ENCODE data around the gene ADTRP.

ADTRP gene

DNA sequence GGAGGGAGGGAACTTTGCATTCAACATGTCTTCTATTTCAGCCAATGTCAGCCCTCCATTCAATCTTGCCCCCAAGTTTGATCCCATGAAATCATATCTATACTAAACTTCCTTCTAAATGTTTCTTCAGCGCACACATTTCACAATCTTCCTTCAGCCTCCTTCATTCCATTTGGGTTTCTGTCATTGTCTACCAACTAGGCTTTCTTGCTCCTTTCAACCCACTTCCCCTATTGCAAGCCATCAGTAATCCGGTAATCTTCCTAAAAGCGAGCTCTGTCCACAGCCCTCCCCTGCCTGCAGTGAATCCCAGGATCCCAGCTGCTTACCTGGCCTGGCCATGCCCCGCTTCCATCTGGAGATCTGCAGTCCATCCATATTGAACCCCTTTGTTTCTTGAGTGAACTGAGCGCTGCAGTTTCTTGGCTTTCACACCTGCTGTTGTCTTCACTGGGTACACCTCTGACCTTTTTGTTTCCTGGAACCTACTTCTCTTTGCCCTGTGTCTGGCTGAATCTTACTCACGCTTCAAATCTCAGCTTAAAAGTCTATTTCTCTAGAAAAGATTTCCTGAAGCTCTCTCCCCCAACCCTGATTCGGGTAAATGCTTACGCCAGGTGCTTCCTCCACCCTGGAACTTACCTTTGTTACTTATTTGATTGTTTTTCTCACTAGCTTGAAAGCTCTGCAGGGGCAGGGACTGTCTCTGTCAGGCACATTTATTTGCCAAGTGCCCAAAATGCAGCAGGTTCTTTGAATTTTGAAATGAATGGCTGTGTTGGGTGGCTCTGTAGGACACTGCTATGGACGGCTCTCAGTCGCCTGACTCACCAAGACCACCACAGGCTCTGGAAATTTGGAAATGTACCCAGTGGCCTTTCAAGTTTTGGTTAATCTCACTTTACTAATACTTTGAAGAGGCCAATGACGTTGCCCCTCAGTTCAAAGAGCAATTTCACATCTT is 50.3 kb downstream of the ADTRP start:
- in situ Hi-C loops (cut with MboI; ENCODE audit: low sequenced_read_pairs) = no loop called here

DNA sequence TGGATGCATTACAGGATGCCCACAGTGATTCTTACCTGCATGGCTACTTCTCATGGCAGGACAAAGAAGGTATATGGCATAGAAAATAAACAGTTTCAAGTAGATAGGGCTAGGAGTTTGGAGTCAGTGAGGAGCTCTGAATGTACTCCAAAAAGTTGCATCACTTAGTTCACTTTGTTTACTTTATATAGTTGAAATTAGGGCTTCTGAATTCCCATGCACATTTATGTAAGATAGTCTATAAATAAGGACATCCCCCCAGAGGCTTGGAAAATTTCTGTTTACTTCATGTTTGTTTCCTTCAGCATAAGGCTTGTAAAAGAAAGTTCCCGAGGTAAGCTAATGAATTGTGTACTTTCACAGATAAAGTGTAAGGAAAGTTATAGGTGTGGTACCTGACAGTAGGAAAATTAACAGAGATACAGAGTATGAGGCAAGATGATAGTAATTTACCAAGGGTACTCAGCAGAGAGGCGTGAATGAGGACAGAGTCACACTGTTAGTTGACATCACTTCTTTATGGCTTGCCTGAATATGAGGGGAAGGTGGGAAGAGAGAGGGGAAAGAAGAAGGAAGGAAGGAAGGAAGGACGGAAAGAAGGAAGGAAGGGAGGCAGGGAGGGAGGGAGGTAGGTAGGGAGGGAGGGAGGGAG is 51.1 kb downstream of the ADTRP start:
- in situ Hi-C loops (cut with MboI; ENCODE audit: low sequenced_read_pairs) = no loop called here

DNA sequence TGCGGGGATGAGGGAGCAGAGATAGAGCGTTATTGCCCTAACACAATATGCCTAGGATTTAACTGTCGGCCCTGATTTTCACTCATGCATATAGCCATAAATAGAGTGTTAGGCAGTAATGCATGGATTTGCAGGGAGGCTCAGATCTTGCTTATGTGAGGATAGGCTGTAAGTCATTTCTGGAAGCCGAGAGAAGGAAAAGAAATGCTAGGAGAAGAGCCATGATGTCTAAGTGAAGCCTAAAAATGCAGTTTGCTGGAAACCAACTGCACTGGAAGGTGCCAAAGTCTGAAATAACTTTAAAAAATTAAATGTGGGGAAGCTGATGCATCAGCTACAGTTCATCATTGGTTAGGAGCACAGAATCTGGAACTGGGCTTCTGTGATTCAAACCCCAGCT is 54.3 kb downstream of the ADTRP start:
- in situ Hi-C loops (cut with MboI; ENCODE audit: low sequenced_read_pairs) = no loop called here

DNA sequence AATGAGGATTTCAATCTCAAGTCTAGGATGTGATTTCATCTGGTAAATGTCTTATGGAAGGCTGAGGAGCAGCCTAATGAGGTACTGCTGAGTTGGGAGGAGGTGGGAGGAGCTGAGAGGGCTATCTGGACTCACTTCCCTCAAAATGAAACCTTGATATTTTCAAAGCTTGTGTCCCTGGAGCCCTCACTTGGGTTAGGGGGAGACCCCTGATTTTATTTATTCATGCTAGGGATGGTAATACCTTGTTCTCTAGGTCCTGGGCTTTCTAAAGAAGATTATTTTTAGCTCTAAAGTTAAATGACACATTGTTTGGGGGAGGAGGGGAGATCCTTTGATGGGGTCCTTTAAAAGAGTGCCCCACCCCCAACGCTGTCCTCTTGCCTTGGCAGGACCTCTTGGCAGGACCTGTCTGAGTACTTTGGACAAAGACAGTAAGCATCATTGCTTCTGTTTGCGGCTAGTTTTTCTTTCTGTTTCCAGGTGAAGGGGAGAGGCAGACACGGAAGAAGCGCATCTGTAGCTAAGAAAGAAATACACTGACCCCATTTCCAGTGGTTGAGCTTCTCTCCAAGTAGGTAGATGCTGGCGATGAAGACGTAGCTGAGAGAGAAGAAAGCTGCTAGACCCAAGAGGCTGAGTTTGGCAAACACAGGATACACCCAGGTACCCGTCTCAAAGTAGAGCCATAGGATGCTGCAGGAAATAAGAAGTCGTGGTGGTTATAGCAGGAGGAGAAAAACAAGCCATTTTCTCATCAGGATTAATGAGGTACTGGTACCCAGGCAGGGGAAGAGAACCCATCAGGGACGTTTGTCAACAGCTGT is 55.6 kb downstream of the ADTRP start:
- in situ Hi-C loops (cut with MboI; ENCODE audit: low sequenced_read_pairs) = no loop called here

DNA sequence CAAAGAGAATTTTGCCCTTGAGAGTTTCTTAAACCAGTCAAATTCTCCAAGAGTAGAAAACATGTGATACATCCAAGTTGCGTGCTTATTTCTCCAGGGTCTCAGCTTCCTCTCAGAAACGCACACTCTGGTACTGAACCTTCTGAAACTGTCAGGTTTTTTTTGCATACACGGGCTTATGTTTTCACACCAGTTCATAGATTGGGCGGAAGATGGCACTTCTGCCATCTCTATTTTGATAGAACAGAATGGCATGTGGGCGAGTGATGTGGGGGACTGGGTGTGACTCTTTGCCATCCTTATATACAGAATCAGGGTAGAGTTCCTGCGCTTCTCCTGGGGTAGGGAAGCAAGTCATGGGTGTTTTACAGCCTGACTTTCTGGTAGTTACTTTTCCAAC is 56.4 kb downstream of the ADTRP start:
- in situ Hi-C loops (cut with MboI; ENCODE audit: low sequenced_read_pairs) = no loop called here

DNA sequence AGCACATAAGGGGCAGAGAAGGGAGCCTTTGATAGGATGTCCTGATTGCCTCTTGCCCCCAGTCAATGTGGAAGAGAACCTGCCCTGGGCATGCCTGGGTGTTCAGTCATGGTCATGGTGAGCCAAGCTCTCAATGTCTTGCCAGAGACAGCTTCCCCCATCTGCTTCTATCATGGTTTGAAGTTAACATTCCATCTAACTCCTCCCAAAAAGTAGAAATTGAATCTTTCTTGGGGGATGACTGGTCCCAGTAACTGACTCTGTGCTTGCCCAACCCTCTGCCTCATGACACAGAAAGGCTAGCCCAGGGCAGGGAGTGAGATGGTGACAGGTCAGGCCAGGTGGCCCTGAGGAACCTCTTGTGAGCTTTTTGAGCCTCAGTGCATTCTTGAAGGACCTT is 60.1 kb downstream of the ADTRP start:
- in situ Hi-C loops (cut with MboI; ENCODE audit: low sequenced_read_pairs) = no loop called here

DNA sequence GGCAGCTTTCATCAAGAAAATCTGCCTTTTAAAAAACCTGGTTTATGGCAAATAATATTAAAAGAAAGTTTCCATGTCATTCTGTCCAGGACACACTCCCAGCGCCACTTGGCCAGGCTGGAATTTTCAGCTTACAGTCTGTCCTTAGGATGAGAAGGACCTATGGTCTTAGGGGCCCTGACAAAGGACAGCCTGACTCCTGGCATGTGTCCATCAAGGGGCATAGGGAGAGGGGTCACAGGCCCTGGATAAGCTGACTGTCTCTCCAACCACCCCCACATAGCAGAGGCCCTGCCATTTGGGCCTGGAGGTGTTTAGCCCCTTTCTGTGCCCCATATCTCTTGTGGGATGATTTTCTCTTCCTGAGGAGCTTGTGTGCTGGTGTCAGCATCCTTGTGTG is 60.6 kb downstream of the ADTRP start:
- in situ Hi-C loops (cut with MboI; ENCODE audit: low sequenced_read_pairs) = no loop called here

DNA sequence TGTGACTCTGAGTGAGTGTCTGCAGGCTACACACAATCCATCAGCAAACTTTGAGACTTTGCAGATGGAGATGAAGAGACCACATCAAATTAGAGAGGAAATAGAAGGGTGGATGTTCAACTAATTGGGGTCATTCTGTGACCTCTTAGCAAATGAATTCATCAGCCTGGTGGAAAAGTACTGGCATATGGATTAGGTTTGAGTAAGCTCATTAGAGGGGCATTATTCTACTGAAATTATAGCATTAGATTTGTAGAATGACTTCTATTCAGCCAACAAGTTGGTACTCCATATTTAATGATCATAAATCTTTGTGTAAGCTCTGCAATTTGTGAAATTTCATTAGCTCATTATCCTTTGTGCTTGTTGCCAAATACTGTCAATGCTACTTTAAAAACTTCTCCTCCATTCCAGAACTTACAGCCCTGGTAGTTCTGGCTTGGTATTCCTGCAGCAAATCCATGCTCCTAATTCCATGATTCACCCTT is 63.8 kb downstream of the ADTRP start:
- in situ Hi-C loops (cut with MboI; ENCODE audit: low sequenced_read_pairs) = no loop called here

DNA sequence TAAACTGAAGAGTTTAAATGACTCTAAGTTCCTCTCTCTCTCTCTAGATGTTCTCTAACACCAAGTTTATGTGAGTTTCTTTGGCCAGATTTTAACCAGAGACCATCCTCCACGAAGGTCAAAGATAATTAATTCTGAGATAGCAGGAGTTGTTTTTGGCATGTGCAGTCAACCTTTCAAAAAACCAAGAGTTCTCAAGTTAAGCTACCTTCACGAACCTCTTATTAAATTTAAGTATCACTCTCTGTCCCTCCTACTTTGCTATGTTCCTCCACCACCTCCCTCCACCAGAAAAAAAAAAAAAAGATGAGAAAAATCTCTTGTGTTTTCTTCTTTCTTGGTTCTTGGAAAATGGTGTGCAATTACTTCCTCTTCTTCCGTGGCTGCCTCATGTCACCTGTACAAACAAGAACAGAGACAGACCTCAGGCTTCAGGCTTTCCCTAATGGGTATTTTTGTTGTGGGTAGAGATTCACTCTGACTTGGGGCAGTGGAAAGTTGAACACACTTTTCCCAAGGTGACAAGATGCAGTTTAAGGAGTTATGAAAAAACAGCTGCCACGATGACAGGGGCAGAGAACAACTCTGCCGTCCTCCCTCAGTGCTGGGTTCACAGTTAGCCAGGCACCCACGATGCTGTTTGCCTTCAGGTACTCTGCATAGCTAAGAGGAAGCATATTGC is 64.3 kb downstream of the ADTRP start:
- in situ Hi-C loops (cut with MboI; ENCODE audit: low sequenced_read_pairs) = no loop called here

DNA sequence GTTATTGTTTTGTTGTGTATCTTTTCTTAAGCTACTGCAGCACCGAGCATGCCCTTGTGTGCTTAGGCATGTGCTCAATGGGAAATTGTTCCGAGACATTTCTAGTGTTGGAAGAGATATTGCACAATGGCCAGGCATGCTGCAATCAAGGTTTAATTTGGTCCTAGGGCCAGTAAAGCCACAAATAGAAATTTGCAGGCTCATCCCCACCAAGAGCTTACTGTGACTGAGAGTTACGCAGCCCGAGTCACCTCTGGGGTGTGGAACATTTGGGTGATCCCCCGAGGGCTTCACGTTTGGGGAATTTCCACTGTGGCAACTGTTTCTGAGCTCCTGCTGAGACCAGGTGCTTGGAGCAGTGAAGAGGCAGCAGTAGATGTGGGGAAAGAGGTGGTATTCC is 65.8 kb downstream of the ADTRP start:
- in situ Hi-C loops (cut with MboI; ENCODE audit: low sequenced_read_pairs) = no loop called here

DNA sequence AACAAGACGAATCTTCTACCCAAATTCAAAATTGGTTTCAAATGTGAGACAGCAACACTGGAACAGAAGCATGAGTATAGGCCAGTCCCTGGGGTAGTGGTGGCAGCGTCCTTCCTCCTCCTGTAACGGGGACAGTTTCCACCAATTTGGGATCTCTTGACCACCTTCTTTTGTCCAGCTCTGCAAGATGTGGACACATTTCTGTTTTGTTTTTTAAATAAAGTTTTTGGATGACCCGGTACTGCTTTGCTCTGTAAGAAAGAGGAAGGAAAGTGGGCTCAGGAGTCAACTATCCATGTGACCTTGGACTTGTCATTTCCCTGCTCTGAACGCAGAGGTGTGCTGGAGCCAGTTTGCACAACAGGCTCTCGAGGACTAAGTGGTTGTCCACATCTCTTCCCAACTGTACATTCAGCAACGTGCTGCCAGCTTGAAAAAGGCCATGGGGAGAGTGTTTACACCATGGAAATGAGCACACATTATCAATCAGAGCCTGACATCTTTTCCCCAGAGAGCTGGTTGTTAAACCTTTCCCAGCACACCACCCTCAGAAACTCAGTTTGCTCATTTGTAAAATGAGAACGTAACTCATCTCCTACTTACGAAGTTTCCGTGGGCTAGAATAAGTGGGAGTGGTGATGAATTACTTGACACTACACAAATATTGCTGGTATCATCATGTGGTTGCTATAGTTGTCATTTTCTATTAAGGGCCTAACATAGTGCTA is 66.5 kb downstream of the ADTRP start:
- in situ Hi-C loops (cut with MboI; ENCODE audit: low sequenced_read_pairs) = no loop called here

DNA sequence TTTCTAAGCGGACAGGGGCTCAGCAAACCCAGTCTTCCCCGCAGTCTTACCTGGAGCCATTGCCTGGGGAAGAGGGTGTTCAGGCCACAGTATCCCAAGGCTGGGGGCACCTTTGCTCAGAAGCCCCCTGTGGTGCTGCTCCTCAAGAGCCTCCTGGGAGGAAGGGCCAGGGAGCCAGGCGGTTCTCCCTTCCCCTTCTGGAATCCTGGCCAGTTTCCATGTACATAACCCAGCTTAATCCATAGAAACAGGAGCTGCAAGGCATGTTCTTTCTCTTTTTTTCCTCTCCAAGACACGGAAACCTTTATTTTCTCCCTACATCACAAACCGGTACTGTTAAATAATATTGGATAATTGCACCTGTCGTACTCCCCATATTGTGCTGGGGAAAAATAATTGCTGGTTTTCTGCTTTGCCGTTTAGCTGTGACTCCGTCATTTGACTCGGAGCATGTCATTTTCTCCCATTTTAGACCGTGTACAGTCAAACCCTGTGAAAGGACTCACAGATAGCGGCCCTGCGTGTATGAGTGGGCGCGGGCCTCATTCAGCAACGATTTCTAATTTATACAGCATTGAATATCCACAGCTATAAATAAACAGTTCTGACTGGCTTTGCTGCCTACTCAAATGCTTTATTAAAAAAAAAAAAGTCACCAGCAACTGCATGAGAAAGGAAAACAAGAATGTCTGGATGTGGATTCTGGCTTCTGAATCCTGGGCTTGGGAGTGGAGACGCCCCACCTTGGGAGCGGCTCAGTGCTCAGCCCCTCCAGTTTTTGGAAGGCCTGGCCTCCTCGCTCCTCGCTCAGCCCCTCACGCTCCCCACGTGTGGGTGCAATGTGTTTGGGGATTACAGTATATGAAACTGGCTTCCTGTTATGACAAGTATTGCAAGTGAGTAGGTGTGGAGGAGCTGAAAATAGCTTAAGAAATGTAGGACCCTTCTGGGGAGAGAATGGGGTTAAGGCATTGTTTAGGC is 67.3 kb downstream of the ADTRP start:
- in situ Hi-C loops (cut with MboI; ENCODE audit: low sequenced_read_pairs) = no loop called here

DNA sequence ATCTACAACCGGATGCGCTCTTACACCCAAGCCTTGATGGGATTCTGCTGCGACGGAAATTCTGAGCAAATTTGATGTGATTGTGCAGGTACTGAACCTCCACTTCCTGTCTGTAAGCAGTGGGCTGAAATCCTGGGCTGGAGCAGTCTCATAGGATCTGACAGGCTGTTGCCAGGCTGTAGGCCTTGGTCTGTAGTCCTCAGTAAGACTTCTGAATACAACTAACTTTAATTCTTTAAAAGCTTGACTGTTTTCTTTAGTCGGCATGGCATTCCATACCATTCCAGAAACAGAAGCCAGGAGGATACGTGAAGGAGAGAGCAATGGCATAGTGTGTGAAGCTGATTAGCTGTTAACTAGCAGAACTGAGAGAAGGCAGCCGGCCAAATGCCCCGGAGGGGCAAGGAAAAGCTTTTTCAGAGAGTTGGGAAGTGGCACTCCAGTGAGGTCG is 68.3 kb downstream of the ADTRP start:
- in situ Hi-C loops (cut with MboI; ENCODE audit: low sequenced_read_pairs) = no loop called here

DNA sequence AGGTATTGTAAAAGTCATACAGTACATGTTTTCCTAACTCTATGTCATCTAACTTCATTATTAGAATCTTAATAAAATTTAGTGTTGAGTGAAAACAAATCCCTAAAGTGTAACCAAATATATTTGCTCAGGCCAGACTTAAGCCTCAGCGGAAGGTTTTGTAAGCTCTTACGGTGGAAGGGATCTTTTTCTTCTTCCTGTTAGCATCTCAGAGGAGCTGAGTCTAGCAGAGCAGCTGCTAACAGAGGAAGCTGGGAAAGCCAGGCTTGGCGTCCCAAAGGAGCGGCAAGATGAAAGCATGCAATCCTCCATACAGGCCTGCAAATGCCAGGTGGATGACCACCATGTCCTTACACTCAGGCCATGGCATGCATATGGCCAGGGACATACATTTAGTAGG is 72.4 kb downstream of the ADTRP start:
- in situ Hi-C loops (cut with MboI; ENCODE audit: low sequenced_read_pairs) = no loop called here

DNA sequence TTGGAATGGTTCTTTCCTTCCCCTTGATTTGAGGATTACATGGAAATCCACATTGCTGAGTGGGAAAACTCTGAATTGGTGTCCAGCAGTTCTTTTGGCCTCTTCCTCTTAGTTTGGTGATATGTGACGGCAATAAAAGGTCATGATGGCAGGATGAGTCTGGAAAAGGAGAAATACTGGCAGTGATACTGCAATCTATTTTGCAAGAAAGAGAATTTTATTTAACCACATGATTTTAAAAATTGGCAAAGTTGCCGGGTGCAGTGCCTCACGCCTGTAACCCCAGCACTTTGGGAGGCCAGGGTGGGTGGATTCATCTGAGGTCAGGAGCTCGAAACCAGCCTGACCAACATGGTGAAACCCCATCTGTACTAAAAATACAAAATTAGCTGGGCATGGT is 73.1 kb downstream of the ADTRP start:
- in situ Hi-C loops (cut with MboI; ENCODE audit: low sequenced_read_pairs) = no loop called here

DNA sequence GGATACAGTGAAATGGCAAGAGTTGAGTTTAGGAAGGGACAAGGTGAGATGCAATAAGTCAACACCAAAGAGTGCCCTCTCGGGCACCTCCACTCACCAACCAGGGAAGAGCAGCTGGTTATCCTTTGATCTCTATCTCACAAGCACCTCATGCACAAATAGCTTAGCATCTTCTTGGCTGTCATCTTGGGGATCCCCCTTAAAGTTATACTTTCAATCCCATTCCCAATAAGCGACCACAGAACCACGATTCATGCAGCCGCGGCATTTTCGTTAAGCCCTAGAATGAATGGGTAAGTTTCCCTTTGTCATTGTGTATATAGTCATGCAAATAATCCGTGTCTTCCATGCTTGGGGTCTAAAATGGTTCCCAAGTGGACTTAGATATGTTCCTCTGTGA is 73.5 kb downstream of the ADTRP start:
- in situ Hi-C loops (cut with MboI; ENCODE audit: low sequenced_read_pairs) = no loop called here

DNA sequence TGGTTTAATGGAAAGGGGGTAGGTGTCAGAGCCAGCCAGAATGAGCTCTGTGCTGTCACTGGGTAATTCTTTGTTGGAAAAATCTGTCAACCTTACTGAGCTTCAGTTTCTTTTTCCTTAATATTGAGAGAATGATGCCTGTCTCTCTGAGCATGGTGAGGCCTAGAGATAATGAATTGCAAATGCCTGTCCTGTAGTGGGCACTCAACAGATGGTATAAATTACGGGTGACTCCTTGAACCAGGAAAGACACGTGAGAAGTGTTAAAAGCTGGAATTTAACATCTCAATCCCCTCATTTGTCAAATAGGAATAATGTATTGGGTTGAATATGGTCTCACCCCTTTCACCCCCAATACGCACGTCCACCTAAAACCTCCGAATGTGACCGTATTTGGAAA is 74.9 kb downstream of the ADTRP start:
- in situ Hi-C loops (cut with MboI; ENCODE audit: low sequenced_read_pairs) = no loop called here

DNA sequence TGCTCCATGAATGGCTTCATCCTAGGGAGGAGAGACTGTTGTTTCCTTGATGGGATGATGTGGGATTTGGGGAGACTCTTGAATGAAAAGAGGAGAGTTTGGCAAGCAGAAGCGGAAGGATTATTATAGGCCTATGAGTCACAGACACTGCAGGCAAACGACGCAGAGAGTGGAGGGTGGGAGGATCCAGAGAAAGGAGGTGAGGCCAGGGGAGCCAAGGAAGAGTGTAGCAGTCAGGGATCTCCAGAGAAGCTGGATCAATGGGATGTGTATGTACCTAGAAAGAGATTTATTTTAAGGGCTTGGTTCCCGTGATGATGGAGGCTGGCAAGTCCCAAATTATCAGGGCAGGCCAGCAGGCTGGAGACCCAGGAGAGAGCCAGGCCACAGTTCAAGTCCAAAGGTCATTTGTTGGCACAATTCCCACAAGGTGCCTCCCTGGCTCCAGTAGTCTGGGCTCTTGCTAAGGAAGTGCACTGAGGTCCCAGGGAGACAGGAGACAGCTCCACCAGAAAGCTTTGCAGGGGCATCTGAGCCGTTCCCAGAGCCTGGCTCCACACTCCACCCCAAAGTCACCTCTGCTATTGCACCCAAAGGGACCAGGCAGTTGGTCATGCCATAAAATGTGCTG is 76.0 kb downstream of the ADTRP start:
- in situ Hi-C loops (cut with MboI; ENCODE audit: low sequenced_read_pairs) = no loop called here
